Skin epidermis (tissue), 12 donors: ENCODE measurements around the gene CWC27.
A peak's percentile ranks its signal among the peaks of the same experiment; 100 is the strongest.

Source experiments
- H3K27ac ChIP-seq, 21 experiments: fragments of 200-600 bp; sonication (generic) in 11 of 21; one replicate each; pipeline ENCODE4 v1.5.0; 2020; ENCODE audit warnings: mild to moderate bottlenecking in 3 of 21, inconsistent platforms in 2 of 21, moderate library complexity in 2 of 21
- H3K4me3 ChIP-seq, 7 experiments: fragments of 200-600 bp; sonication (generic) in 2 of 7; one replicate each; pipeline ENCODE4 v1.5.0; 2020; ENCODE audit warnings: inconsistent platforms in 2 of 7, mild to moderate bottlenecking in 2 of 7, moderate library complexity in 1 of 7

The CWC27 gene

DNA sequence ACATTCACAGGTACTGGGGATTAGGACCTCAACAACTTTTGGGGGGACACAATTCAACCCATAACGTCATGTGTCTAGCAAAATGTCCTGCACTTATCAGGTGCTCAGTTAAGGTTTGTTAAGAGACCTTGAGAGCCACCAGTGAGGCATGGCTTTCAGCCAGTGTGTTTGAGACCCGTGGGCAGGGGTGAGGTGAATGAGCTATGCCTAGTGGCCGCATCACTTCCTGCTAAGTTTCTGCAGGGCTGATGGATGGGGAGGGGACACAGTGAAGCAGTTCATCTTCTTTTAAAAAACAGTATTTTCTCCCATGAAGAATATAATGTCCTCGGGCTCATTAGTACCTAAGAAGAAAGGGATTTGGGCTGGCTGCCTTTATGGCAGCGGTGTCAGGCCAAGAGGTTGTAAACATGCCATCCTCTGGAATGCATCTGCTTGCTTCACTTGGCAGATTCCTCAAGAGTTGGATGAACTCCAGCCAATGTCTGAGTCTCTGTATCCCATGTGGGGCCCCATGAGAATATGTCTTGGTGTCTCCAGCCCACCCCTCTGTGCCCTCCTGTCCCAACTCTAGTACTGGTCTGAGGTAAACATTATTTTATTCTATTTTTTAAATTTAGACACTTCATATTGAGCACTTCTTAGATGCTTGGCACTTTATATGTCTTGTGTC is 282.2 kb downstream of the CWC27 start:
- H3K4me3 ChIP-seq: no peak overlapping the region
- no peak overlapping the region for H3K27ac ChIP-seq

DNA sequence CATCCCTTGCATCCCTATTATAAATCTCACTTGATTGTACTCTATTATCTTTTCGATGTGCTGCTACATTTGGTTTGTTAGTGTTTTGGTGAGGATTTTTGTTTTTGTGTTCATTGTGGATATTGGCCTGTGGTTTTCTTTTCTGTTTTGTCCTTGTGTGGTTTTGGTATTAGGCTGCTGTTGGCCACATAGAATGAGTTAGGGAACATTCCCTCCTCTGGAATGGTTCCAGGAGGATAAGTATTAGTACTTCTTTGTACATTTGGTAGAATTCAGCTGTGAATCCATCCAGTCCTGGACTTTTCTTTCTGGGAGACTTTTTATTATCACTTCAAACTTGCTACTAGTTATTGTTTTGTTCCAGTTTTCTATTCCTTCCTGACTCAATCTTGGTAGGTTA is 287.2 kb downstream of the CWC27 start:
- no peak overlapping the region for H3K27ac ChIP-seq

DNA sequence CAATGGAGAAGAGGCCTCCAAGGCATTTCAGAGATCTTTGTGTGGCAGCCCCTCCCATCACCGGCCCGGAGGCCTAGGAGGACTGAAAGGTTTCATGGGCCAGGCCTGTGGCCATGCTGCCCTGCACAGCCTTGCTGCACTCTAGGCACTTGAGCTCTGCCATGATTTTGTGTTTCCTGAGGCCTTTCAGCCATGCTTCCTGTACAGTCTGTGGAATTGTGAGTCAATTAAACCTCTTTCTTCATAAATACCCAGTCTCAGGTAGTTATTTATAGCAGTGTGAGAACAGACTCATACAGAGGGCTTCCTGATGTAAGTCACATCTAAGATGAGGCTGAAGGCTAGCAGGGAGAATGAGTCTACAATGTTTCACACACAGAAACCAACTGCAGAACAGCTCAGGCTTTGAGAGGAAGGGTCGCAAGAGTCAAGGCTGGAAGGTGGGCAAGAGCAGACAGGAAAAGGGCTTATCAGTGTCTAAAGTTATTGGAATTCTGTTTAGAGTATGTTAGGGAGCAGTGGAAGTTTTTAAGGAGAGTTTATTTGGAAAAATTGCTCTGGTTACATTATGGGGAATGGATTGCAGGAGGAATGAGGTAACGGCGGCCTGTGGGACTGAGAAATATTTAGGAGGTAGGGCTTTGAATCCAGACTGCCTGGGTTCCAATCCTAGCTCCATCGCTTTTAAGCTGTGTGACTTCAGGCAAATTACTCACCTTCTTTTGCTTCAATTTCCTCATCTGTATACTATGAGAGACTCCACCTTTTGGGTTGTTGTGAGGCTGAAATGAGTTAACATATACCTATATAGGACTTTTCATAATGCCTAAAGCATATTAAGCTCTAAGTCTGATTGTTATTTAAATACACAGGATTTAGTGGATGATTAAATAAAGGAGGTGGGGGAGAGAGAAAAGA is 291.2 kb downstream of the CWC27 start:
- Histone ChIP-seq H3K27ac (peak overlapping the region in 2 of 21 experiments; percentile 32 to 70), H3K4me3 (no peak overlapping the region)

More for the DNA sequence above, 287.2 kb downstream of the CWC27 start:
- no peak overlapping the region for H3K4me3 ChIP-seq

DNA sequence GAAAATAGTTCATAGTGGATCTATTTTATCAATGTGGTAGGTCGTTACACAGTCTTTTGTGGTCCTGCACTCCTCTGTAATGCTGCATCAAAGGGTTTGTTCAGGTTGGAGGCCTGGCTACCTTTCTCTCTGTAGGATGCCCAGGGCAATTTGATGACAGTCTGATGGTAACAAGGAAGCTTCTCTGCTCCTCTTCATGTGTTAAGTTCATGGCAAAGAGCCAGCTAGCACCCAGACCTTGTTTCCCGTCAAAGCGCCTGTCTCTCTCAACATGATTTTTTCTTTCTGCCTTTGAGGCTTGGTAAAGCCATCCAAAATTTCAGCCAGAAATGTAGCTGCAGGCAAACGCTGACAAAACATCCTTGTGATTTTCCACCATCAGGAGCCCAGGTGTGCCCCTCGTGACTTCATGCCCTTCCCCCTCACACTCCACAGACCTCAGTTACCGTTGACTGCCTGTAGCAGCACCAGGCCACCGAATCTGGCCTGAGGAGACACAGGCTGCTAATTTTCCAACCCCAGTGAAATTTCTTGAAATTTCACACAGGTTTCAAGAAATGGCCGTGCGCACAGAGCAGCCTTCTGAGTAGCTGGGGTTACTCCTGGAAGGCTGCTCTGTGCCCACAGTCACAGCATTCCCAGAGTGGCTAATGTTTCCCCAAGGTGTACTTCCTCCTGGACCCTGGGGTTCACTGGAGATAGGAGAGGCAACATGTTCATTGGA is 292.7 kb downstream of the CWC27 start:
- H3K4me3 ChIP-seq: no peak overlapping the region
- peak overlapping the region in 3 of 21 experiments; percentile 23 to 90 (median 70) for H3K27ac ChIP-seq

DNA sequence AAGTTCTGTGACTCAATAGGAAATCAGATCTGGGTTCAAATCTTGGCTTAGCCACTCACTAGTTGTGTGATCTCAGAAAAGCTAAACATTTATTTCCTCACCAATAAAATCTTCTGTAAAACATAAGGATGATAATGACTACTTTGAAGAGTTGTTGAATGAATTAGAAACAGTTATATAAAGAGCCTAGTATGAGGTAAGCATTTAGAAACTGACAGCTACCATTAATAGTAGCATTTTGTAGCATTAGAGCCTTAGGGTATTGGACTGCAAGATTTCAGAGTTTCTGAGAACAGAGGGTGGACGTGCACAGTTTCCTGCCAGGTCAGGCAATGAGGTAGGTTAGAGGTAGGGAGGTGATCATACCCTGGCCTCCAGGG is 293.2 kb downstream of the CWC27 start:
- H3K4me3 ChIP-seq: no peak overlapping the region
- peak overlapping the region in 5 of 21 experiments; percentile 8 to 90 (median 38) for H3K27ac ChIP-seq

DNA sequence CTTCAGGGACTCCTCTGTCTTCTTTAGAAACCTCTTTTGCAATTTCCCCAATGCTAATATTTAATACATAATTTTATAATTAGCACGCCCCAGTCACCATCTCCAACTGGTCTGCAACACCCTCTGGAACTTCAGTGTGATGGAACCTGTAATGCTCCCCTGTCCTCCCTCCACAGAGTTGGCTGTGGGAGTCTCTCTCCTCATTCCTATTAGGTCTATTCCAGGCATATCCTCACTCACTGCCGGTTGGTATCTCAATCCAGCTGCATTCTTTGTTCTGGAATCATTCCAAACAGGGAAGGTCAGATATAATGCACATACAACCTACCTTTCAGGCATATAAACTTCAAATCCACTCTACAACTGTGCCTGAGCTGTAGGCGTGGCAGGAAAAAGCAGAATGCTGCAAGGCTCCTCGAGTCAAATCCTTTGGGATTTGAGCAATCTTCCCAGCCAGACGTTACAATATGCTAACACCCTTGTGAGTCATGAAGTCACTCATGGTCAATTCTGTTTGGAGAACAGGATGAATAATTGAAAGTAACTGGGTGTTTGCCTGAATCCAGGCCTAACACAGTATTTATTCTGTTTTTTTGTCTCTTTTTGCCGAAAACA is 293.8 kb downstream of the CWC27 start:
- Histone ChIP-seq H3K27ac (peak overlapping the region in 18 of 21 experiments; percentile 38 to 90 (median 75)), H3K4me3 (no peak overlapping the region)

DNA sequence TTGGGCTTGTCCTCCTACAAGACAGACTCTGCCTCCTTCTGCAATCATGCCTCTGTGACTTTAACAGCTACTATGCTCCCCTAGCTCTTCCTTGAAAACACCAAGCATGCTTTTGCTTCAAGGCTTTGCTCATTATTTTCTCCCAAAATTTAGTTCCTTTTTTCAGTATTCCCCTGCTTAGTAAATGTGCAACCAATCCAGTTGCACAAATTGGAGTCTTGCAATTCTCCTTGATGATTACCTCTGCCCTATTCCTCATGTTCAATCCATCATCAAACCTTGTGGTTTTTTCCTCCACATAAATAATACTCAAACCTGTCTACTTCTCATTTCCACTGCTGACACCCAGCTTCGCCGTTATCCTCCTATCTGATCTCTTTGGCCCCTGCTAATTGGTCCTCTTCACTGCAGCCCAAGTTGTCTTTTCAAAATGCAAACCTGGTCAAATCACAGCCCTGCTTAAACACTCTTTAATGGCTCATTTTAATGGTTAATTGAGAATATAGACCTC is 296.3 kb downstream of the CWC27 start:
- Histone ChIP-seq H3K4me3 (no peak overlapping the region), H3K27ac (no peak overlapping the region)

DNA sequence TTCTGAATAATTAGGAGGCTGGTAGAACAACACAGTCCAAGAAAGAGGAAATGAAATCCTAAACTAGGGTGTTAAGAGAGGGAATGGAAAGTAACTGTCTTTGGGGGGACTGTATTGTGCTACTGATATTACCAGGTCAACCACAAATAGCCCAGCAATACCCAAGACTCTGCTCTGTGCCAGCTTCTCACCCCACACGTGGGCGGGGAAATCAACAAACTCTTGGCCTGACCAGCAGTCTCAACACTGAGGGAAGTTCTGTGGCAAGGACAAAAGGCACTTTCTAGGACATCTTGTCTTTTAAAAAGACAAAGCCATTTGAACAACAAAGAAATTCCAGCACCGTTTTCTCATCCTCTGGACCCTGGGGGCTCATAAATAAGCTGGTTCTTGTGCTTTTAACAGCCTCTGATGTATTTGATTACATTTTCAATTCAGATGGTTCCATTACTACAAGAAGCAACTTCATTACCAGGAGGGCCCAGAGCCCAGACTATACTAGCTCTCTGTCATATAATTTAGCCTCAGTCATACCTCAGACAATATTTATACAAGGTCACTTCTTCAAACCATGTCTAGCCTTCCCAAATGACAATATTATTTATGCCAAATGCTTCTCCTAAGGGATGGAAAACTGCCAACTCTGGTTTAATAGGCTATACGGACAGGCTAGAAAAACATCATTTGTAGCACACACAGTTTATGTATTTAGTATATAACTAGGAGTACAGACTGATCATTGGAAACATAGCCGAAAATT is 297.8 kb downstream of the CWC27 start:
- Histone ChIP-seq H3K4me3 (no peak overlapping the region), H3K27ac (peak overlapping the region in 3 of 21 experiments; percentile 11 to 28 (median 21))

DNA sequence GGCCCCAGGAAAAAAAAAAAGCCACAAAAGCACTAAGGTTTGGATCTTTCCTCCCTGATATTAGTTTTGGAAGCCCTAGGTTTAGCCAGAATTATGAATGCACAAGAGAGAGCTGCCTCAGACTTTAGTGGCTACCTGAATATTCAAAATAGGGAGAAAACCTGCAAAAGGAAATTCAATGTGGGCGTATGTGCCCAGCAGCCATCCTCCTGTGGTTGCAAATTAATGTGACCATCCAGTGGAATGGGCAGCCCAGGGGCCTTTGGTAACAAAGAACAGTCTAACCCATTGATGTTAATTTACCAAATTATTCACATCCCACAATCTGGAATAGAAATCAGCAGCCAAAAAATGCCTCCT is 298.4 kb downstream of the CWC27 start:
- Histone ChIP-seq H3K27ac (no peak overlapping the region), H3K4me3 (no peak overlapping the region)
